H1 (cell line): ENCODE results near the gene ATG5. TPM values are rescaled to one million over a fixed set of nuclear protein-coding genes. Genes with fewer than 3 reads are reported as not detected.

Source experiments
- GABPA ChIP-seq: IDR thresholded peaks from 2 replicates; pipeline ENCODE4 v1.6.1; 2011; ENCODE audit warnings: mild to moderate bottlenecking, low read length, moderate library complexity, borderline replicate concordance; ENCODE audit not compliant: insufficient read depth
- NRF1 ChIP-seq: IDR thresholded peaks from 2 replicates; pipeline ENCODE4 v1.6.1; 2011; ENCODE audit warnings: mild to moderate bottlenecking, low read depth, low read length, improper control_type of control experiment
- polyA plus RNA-seq, 7 experiments: library from polyadenylated mRNA; depleted of rRNA in 3 of 7; stranded (reverse) in 5 of 7; unstranded in 2 of 7; fragments of >200 nt in 5 of 7; fragments of 200-250 nt in 2 of 7; gene quantifications; 1 replicate in 5 of 7; 2 replicates in 1 of 7; 4 replicates in 1 of 7; pipeline versions ENCODE4 v1.2.1 to v1.2.3, GENCODE V29; 2011 to 2013; ENCODE audit warnings: missing spikeins in 2 of 7, mixed read lengths in 2 of 7
- total RNA-seq: library from RNA; stranded (reverse); fragmentation: NEBNext Ultra II Directional; extraction: Animal tissue kit (Norgen Biotek cat#: 25700); gene quantifications from 2 replicates; pipeline ENCODE4 v1.2.1, GENCODE V29; 2021

Gene ATG5
- total and polyA plus RNA-seq, 2 of the 8 experiments (the other 6 are each of a cell fraction or from before 2014, with no cell fraction given): 18.2 to 39.0 TPM

- TF ChIP-seq NRF1 (no peak), GABPA (no peak)
These were observed 166.7 kb downstream of the ATG5 start (continued) for GRCh38 chr6:106158816-106159215.
